Right lobe of liver (tissue), 6 donors: ENCODE results near the gene IGF2. TPM values are rescaled to one million over a fixed set of nuclear protein-coding genes. Genes with fewer than 3 reads are reported as not detected.
A peak's percentile ranks its signal among the peaks of the same experiment; 100 is the strongest.

Experiments used
- ATAC-seq, 4 donors: fragments of 200-7000 bp; cut with Tn5 transposase; one replicate each; pipeline ENCODE4 v1.9.1; 2020; ENCODE audit warnings: mild to moderate bottlenecking in 4 of 4, moderate library complexity in 4 of 4
- DNase-seq, 3 donors: peaks; one replicate each; pipeline ENCODE4 v3.0.0-alpha.2; 2020
- H3K27ac ChIP-seq, 3 donors: fragments of 200-600 bp; one replicate each; pipeline ENCODE4 v1.8.0; 2022
- H3K27me3 ChIP-seq, 2 donors: fragments of 200-600 bp; one replicate each; pipeline ENCODE4 v1.8.0; 2022
- H3K36me3 ChIP-seq, 4 donors: fragments of 200-600 bp; sonication (generic) in 1 of 4; one replicate each; pipeline versions ENCODE4 v1.5.1 to v1.8.0; 2017 to 2022; ENCODE audit warnings: control low read depth in 1 of 4
- H3K4me1 ChIP-seq, 4 donors: fragments of 200-600 bp; sonication (generic) in 1 of 4; one replicate each; pipeline versions ENCODE4 v1.5.1 to v1.8.0; 2017 to 2022; ENCODE audit warnings: control low read depth in 1 of 4
- H3K4me3 ChIP-seq, 3 donors: fragments of 200-600 bp; one replicate each; pipeline ENCODE4 v1.8.0; 2022
- H3K9me3 ChIP-seq, 4 donors: fragments of 200-600 bp; sonication (generic) in 1 of 4; one replicate each; pipeline versions ENCODE4 v1.5.1 to v1.8.0; 2017 to 2022; ENCODE audit warnings: control low read depth in 1 of 4
- CTCF ChIP-seq, 4 donors: fragments of 200-600 bp in 3 of 4; fragments of 450-650 bp in 1 of 4; IDR thresholded peaks; one replicate each; pipeline versions ENCODE4 v1.5.1 to v1.8.0; 2016 to 2022; ENCODE audit warnings: antibody characterized with exemption in 4 of 4, mild to moderate bottlenecking in 2 of 4
- POLR2A ChIP-seq: fragments of 450-650 bp; IDR thresholded peaks from one replicate; pipeline ENCODE4 v1.6.1; 2017; ENCODE audit warnings: antibody characterized with exemption, mild to moderate bottlenecking
- WGBS: methylation state at CpG from one replicate; pipeline ENCODE4 v1.1.6; 2018; ENCODE audit warnings: low coverage, low lambda C conversion rate; ENCODE audit not compliant: insufficient coverage; ENCODE audit errors: missing lambda C conversion rate; 5-methylcytosine and 5-hydroxymethylcytosine counted together
- intact Hi-C, 2 donors: fragments of 100-400 bp; cut with DNase I; formaldehyde crosslinking; loops; one replicate each; pipeline versions ENCODE4 v1.11.2 to v1.14.1; 2022
- total RNA-seq, 6 experiments: library from RNA; depleted of rRNA in 2 of 6; stranded (reverse); fragments of >200 nt in 2 of 6; fragmentation: NEBNext Ultra II Directional in 3 of 6; extraction: Animal tissue kit (Norgen Biotek cat#: 25700) in 3 of 6; gene quantifications; one replicate each; pipeline versions ENCODE4 v1.1.0 to v1.2.4, GENCODE V29; 2016 to 2023
- donor health status: DM: no; HTN: yes; CAD: no.
- donor health status: DM: no; HTN: no; CAD: no.
- donor health status: DM: no; HTN: no; CAD: no.
- donor health status: DM: no; HTN: yes; CAD: no.
- donor health status: DM: no; HTN: yes; CAD: no.

IGF2 gene
- total RNA-seq, 6 experiments from 2014 or later = 86.6 to 289 (median 177) TPM

GRCh38 chr11:2093575-2094353, 45.4 kb downstream of the IGF2 start:
- intact Hi-C loops = no loop called here
- no peak overlapping the region for H3K27ac ChIP-seq
- H3K4me3 ChIP-seq = no peak overlapping the region
- peak; percentile 80 to 84 (median 80) for DNase-seq
- H3K36me3 ChIP-seq = no peaks in the 10 kb centered on the region
- ATAC-seq = peak; percentile 43 to 73 (median 57)
- H3K9me3 ChIP-seq = no peaks in the 10 kb centered on the region
- peaks cover 0 to 28% (median 9%) of the 10 kb centered on the region in 4 donors for H3K4me1 ChIP-seq
- 88% methylated on average over 4 of the region's 18 CpGs for WGBS
- H3K27me3 ChIP-seq = no peaks in the 10 kb centered on the region
- TF ChIP-seq POLR2A = no peak
- no peak for TF ChIP-seq CTCF (IDR thresholded peaks at IDR 0.05)

- intact Hi-C loops = no loop called here
- no peak for TF ChIP-seq CTCF (IDR thresholded peaks at IDR 0.05)
- peaks cover 0 to 28% (median 9%) of the 10 kb centered on the region in 4 donors for H3K4me1 ChIP-seq
- H3K36me3 ChIP-seq = no peaks in the 10 kb centered on the region
- no peaks in the 10 kb centered on the region for H3K9me3 ChIP-seq
- H3K4me3 ChIP-seq = no peak overlapping the region
- no peak overlapping the region for H3K27ac ChIP-seq
- no peaks in the 10 kb centered on the region for H3K27me3 ChIP-seq
- DNase-seq = peak; percentile 92 to 99 (median 96)
- ATAC-seq = peak; percentile 83 to 91 (median 89)
- 25% methylated on average over 4 of the region's 10 CpGs for WGBS
Observed at GRCh38 chr11:2092956-2093412, 46.2 kb downstream of the IGF2 start.

GRCh38 chr11:2092464-2092910, 46.7 kb downstream of the IGF2 start:
- DNase-seq = no peak
- TF ChIP-seq CTCF (IDR thresholded peaks at IDR 0.05) = no peak
- no peak for TF ChIP-seq POLR2A
- Histone ChIP-seq H3K4me1 (peaks cover 0 to 26% (median 9%) of the 10 kb centered on the region in 4 donors), H3K9me3 (no peaks in the 10 kb centered on the region), H3K4me3 (no peak overlapping the region), H3K27ac (no peak overlapping the region), H3K27me3 (no peaks in the 10 kb centered on the region), H3K36me3 (no peaks in the 10 kb centered on the region)
- intact Hi-C loops = no loop called here
- no peak for ATAC-seq
- WGBS = 63% methylated on average over 4 of the region's 9 CpGs

GRCh38 chr11:2091786-2092463, 47.3 kb downstream of the IGF2 start:
- H3K4me3 ChIP-seq = no peak overlapping the region

More at GRCh38 chr11:2091786-2092463, 47.3 kb downstream of the IGF2 start:
- TF ChIP-seq POLR2A (no peak), CTCF (IDR thresholded peaks at IDR 0.05) (no peak)
- intact Hi-C loops = no loop called here
- no peak for ATAC-seq
- no peaks in the 10 kb centered on the region for H3K27me3 ChIP-seq
- H3K36me3 ChIP-seq = no peaks in the 10 kb centered on the region
- 79% methylated on average over 4 of the region's 18 CpGs for WGBS
- H3K4me1 ChIP-seq = peaks cover 0 to 20% (median 9%) of the 10 kb centered on the region in 4 donors
- no peak overlapping the region for H3K27ac ChIP-seq
- DNase-seq = peak in 1 of 3 donors; percentile 46
- no peaks in the 10 kb centered on the region for H3K9me3 ChIP-seq
